GM21360 (cell line): ENCODE measurements around the gene KCNMB1.

Source experiments
- ATAC-seq: cut with Tn5 transposase; IDR thresholded peaks from one replicate; pipeline ENCODE4 v1.9.1; 2021; ENCODE audit warnings: mild to moderate bottlenecking, moderate library complexity; ENCODE audit not compliant: unreplicated experiment

Gene KCNMB1

GRCh38 chr5:170416526-170416925 lies 27.4 kb upstream of the KCNMB1 start:
- no peak for ATAC-seq

- no peak for ATAC-seq
Measured at GRCh38 chr5:170414786-170415185, 25.6 kb upstream of the KCNMB1 start.

GRCh38 chr5:170413897-170414296 lies 24.7 kb upstream of the KCNMB1 start:
- no peak for ATAC-seq

GRCh38 chr5:170411100-170411499 lies 21.9 kb upstream of the KCNMB1 start:
- no peak for ATAC-seq

GRCh38 chr5:170410401-170410800 lies 21.2 kb upstream of the KCNMB1 start:
- no peak for ATAC-seq

- ATAC-seq: no peak
Measured at GRCh38 chr5:170408877-170409660, 19.9 kb upstream of the KCNMB1 start.

- ATAC-seq: no peak
Measured at GRCh38 chr5:170408226-170408625, 19.1 kb upstream of the KCNMB1 start.

GRCh38 chr5:170407062-170407461 lies 17.9 kb upstream of the KCNMB1 start:
- no peak for ATAC-seq

- no peak for ATAC-seq
Measured at GRCh38 chr5:170405817-170406216, 16.6 kb upstream of the KCNMB1 start.

GRCh38 chr5:170404398-170404797 lies 15.2 kb upstream of the KCNMB1 start:
- ATAC-seq: no peak

- ATAC-seq: no peak
Measured at GRCh38 chr5:170403675-170404074, 14.5 kb upstream of the KCNMB1 start.

GRCh38 chr5:170402508-170402907 lies 13.3 kb upstream of the KCNMB1 start:
- no peak for ATAC-seq

GRCh38 chr5:170397059-170397458 lies 7.9 kb upstream of the KCNMB1 start:
- ATAC-seq: no peak

- no peak for ATAC-seq
Measured at GRCh38 chr5:170393958-170394357, 4.8 kb upstream of the KCNMB1 start.

GRCh38 chr5:170393235-170393634 lies 4.1 kb upstream of the KCNMB1 start:
- ATAC-seq: no peak

GRCh38 chr5:170390472-170390871 lies 1.3 kb upstream of the KCNMB1 start:
- ATAC-seq: peak; percentile 54

GRCh38 chr5:170389550-170389892 lies 354 bp upstream of the KCNMB1 start:
- no peak for ATAC-seq

- ATAC-seq: no peak
Measured at GRCh38 chr5:170387775-170388639, 1.2 kb downstream of the KCNMB1 start.

- no peak for ATAC-seq
Measured at GRCh38 chr5:170386743-170387395, 2.3 kb downstream of the KCNMB1 start.

GRCh38 chr5:170383227-170383626 lies 5.9 kb downstream of the KCNMB1 start:
- no peak for ATAC-seq

- ATAC-seq: no peak
Measured at GRCh38 chr5:170382790-170383189, 6.4 kb downstream of the KCNMB1 start.
